H9 (cell line): Measurements from ENCODE around the gene FSHR. TPM values are rescaled to one million over a fixed set of nuclear protein-coding genes. Genes with fewer than 3 reads are reported as not detected.

Experiments used
- DNase-seq: peaks from one replicate; pipeline ENCODE4 v3.0.0-alpha.2; 2017
- H2AFZ ChIP-seq: one replicate; pipeline ENCODE4 v1.6.1; 2013; ENCODE audit warnings: mild to moderate bottlenecking, low read length, control low read depth, moderate library complexity
- H2AK5ac ChIP-seq: 2 replicates; pipeline ENCODE4 v1.6.1; 2013; ENCODE audit warnings: low read length, control low read depth, mixed read lengths; ENCODE audit not compliant: insufficient read length
- H2BK120ac ChIP-seq: one replicate; pipeline ENCODE4 v1.6.1; 2013; ENCODE audit warnings: low read depth, mild to moderate bottlenecking, low read length, control low read depth, inconsistent platforms; ENCODE audit not compliant: poor library complexity, severe bottlenecking
- H2BK12ac ChIP-seq: 2 replicates; pipeline ENCODE4 v1.6.1; 2013; ENCODE audit warnings: low read length, control low read depth, mixed read lengths, low read depth; ENCODE audit not compliant: insufficient read length
- H2BK15ac ChIP-seq: 2 replicates; pipeline ENCODE4 v1.6.1; 2013; ENCODE audit warnings: low read depth, low read length, control low read depth
- H2BK20ac ChIP-seq: one replicate; pipeline ENCODE4 v1.6.1; 2013; ENCODE audit warnings: low read depth, mild to moderate bottlenecking, low read length, control low read depth, inconsistent platforms; ENCODE audit not compliant: poor library complexity, severe bottlenecking
- H2BK5ac ChIP-seq: 2 replicates; pipeline ENCODE4 v1.6.1; 2013; ENCODE audit warnings: low read length, control low read depth, mixed read lengths; ENCODE audit not compliant: insufficient read length
- H3K14ac ChIP-seq: 2 replicates; pipeline ENCODE4 v1.6.1; 2013; ENCODE audit warnings: low read length, control low read depth; ENCODE audit not compliant: insufficient read depth
- H3K18ac ChIP-seq: 2 replicates; pipeline ENCODE4 v1.6.1; 2013; ENCODE audit warnings: low read depth, mild to moderate bottlenecking, mixed read lengths, low read length, control low read depth; ENCODE audit not compliant: insufficient read length
- H3K23ac ChIP-seq: 2 replicates; pipeline ENCODE4 v1.6.1; 2013; ENCODE audit warnings: low read length, control low read depth, mixed read lengths, low read depth; ENCODE audit not compliant: insufficient read length
- H3K23me2 ChIP-seq: 2 replicates; pipeline ENCODE4 v1.6.1; 2013; ENCODE audit warnings: low read depth, mild to moderate bottlenecking, mixed read lengths, low read length, control low read depth; ENCODE audit not compliant: insufficient read length, poor library complexity, severe bottlenecking
- H3K27ac ChIP-seq: 2 replicates; pipeline ENCODE4 v1.5.1; 2013; ENCODE audit warnings: low read length, control low read depth, mixed read lengths, low read depth; ENCODE audit not compliant: insufficient read length
- H3K27me3 ChIP-seq: 2 replicates; pipeline ENCODE4 v1.6.1; 2013; ENCODE audit warnings: low read length, control low read depth, inconsistent platforms; ENCODE audit not compliant: insufficient read depth
- H3K4ac ChIP-seq: 2 replicates; pipeline ENCODE4 v1.6.1; 2013; ENCODE audit warnings: low read depth, mild to moderate bottlenecking, control low read depth, inconsistent platforms, low read length, moderate library complexity
- H3K4me1 ChIP-seq: 2 replicates; pipeline ENCODE4 v1.6.1; 2013; ENCODE audit warnings: low read length, control low read depth, inconsistent platforms; ENCODE audit not compliant: insufficient read depth
- H3K4me2 ChIP-seq: 2 replicates; pipeline ENCODE4 v1.6.1; 2013; ENCODE audit warnings: low read length, control low read depth, mixed read lengths; ENCODE audit not compliant: insufficient read length, insufficient read depth
- H3K56ac ChIP-seq: 2 replicates; pipeline ENCODE4 v1.6.1; 2013; ENCODE audit warnings: low read depth, mild to moderate bottlenecking, mixed read lengths, low read length, control low read depth; ENCODE audit not compliant: insufficient read length
- H3K79me1 ChIP-seq: 2 replicates; pipeline ENCODE4 v1.6.1; 2013; ENCODE audit warnings: low read depth, mild to moderate bottlenecking, moderate library complexity, low read length, control low read depth, inconsistent platforms; ENCODE audit not compliant: insufficient read depth, poor library complexity, severe bottlenecking
- H3K79me2 ChIP-seq: 2 replicates; pipeline ENCODE4 v1.6.1; 2013; ENCODE audit warnings: low read length, control low read depth, inconsistent platforms; ENCODE audit not compliant: insufficient read depth
- H3K9ac ChIP-seq: 2 replicates; pipeline ENCODE4 v1.6.1; 2013; ENCODE audit warnings: low read length, control low read depth, mixed read lengths; ENCODE audit not compliant: insufficient read length; ENCODE audit errors: extremely low read depth
- H3K9me3 ChIP-seq: one replicate; pipeline ENCODE4 v1.6.1; 2013; ENCODE audit warnings: low read depth, low read length, inconsistent platforms; ENCODE audit not compliant: control insufficient read depth
- H3T11ph ChIP-seq: one replicate; pipeline ENCODE4 v1.6.1; 2013; ENCODE audit warnings: mild to moderate bottlenecking, low read length, control low read depth, inconsistent platforms
- H4K20me1 ChIP-seq: one replicate; pipeline ENCODE4 v1.6.1; 2013; ENCODE audit not compliant: control insufficient read depth, insufficient read length, insufficient read depth
- H4K5ac ChIP-seq: 2 replicates; pipeline ENCODE4 v1.6.1; 2013; ENCODE audit warnings: low read depth, mild to moderate bottlenecking, mixed read lengths, low read length, control low read depth; ENCODE audit not compliant: insufficient read length
- H4K8ac ChIP-seq: replicated peaks from 2 replicates; pipeline ENCODE4 v1.6.1; 2013; ENCODE audit warnings: low read length, control low read depth, mixed read lengths, low read depth; ENCODE audit not compliant: insufficient read length
- H4K91ac ChIP-seq: 2 replicates; pipeline ENCODE4 v1.6.1; 2013; ENCODE audit warnings: low read depth, mild to moderate bottlenecking, moderate library complexity, mixed read lengths, low read length, control low read depth; ENCODE audit not compliant: insufficient read length
- H3K27ac Mint-ChIP-seq, 3 experiments: 2 replicates in 2 of 3; 3 replicates in 1 of 3; pipeline ENCODE4 v1.8.0; 2020 to 2021; ENCODE audit warnings: mixed read lengths in 3 of 3, mild to moderate bottlenecking in 1 of 3, moderate library complexity in 1 of 3
- H3K27me3 Mint-ChIP-seq: 2 replicates; pipeline ENCODE4 v1.8.0; 2021; ENCODE audit warnings: low read depth, mild to moderate bottlenecking, moderate library complexity, mixed read lengths
- H3K36me3 Mint-ChIP-seq, 3 experiments: 2 replicates in 2 of 3; 3 replicates in 1 of 3; pipeline ENCODE4 v1.8.0; 2020 to 2021; ENCODE audit warnings: low read depth in 3 of 3, mixed read lengths in 3 of 3; ENCODE audit not compliant: insufficient read depth in 1 of 3
- H3K4me1 Mint-ChIP-seq, 2 experiments: 2 replicates each; pipeline ENCODE4 v1.8.0; 2020; ENCODE audit warnings: mixed read lengths in 2 of 2
- H3K4me3 Mint-ChIP-seq, 2 experiments: 2 replicates in 1 of 2; 3 replicates in 1 of 2; pipeline ENCODE4 v1.8.0; 2020 to 2021; ENCODE audit warnings: mild to moderate bottlenecking in 2 of 2, mixed read lengths in 2 of 2, moderate library complexity in 1 of 2
- H3K9me3 Mint-ChIP-seq, 2 experiments: 2 replicates in 1 of 2; 3 replicates in 1 of 2; pipeline ENCODE4 v1.8.0; 2020; ENCODE audit warnings: mild to moderate bottlenecking in 2 of 2, mixed read lengths in 2 of 2, moderate library complexity in 1 of 2
- CTCF ChIP-seq: fragments of 200-600 bp; sonication (generic); conservative IDR thresholded peaks from 3 replicates; pipeline ENCODE4 v1.8.0; 2021; ENCODE audit warnings: antibody characterized with exemption, mild to moderate bottlenecking
- WGBS: extraction: QIAGEN DNeasy Blood & Tissue Kit; methylation state at CpG from one replicate; pipeline ENCODE4 v1.1.7; 2013; ENCODE audit warnings: missing lambda C conversion rate, low lambda C conversion rate, mixed read lengths; ENCODE audit not compliant: insufficient read length; ENCODE audit errors: extremely low coverage; 5-methylcytosine and 5-hydroxymethylcytosine counted together
- total RNA-seq: library from RNA; stranded (reverse); gene quantifications from 2 replicates; pipeline ENCODE4 v1.2.1, GENCODE V29; 2021

The FSHR gene
- total RNA-seq, 1 experiment from 2014 or later: not detected

GRCh38 chr2:49146401-49146800 is 7.9 kb downstream of the FSHR start:
- Histone ChIP-seq H2BK20ac (no peak overlapping the region), H3K23ac (no peak overlapping the region), H4K20me1 (no peaks in the 10 kb centered on the region), H3K23me2 (no peaks in the 10 kb centered on the region), H3K9me3 (no peaks in the 10 kb centered on the region), H3T11ph (no peak overlapping the region), H3K27me3 (no peaks in the 10 kb centered on the region), H3K18ac (no peak overlapping the region), H2AK5ac (no peak overlapping the region), H2BK5ac (no peak overlapping the region), H3K14ac (no peak overlapping the region), H3K79me1 (no peaks in the 10 kb centered on the region), H3K4ac (no peak overlapping the region), H2AFZ (no peak overlapping the region), H4K5ac (no peak overlapping the region), H4K8ac (no peak overlapping the region), H3K4me2 (no peak overlapping the region), H2BK15ac (no peak overlapping the region), H3K9ac (no peak overlapping the region), H2BK12ac (no peak overlapping the region), H2BK120ac (no peak overlapping the region), H3K27ac (no peak overlapping the region), H3K4me1 (no peaks in the 10 kb centered on the region), H4K91ac (no peak overlapping the region), H3K79me2 (no peaks in the 10 kb centered on the region), H3K56ac (no peak overlapping the region)
- DNase-seq: no peak
- peaks cover 2% of the 10 kb centered on the region in 2 experiments; a peak in 1 of 4 replicates for H3K4me1 Mint-ChIP-seq
- H3K27ac Mint-ChIP-seq: no peak overlapping the region
- H3K27me3 Mint-ChIP-seq: no peaks in the 10 kb centered on the region; the same call in 1 of the 2 replicates
- H3K9me3 Mint-ChIP-seq: no peaks in the 10 kb centered on the region
- H3K36me3 Mint-ChIP-seq: no peaks in the 10 kb centered on the region
- no peak overlapping the region for H3K4me3 Mint-ChIP-seq
- WGBS: no CpG with 5 or more reads among the region's 3 CpGs
- TF ChIP-seq CTCF: no peak
